IPS-18a (cell line): Measurements from ENCODE around the gene SH3BGRL2.

ENCODE experiments used
- H3K27ac ChIP-seq: one replicate; pipeline ENCODE4 v1.5.1; 2013; ENCODE audit warnings: low read length
- H3K27me3 ChIP-seq: one replicate; pipeline ENCODE4 v1.6.1; 2013; ENCODE audit warnings: mild to moderate bottlenecking, low read length; ENCODE audit not compliant: control insufficient read depth, insufficient read depth
- H3K36me3 ChIP-seq: one replicate; pipeline ENCODE4 v1.6.1; 2013; ENCODE audit warnings: low read depth, low read length; ENCODE audit not compliant: control insufficient read depth
- H3K4me1 ChIP-seq: one replicate; pipeline ENCODE4 v1.6.1; 2013; ENCODE audit warnings: low read depth, low read length; ENCODE audit not compliant: control insufficient read depth
- H3K4me3 ChIP-seq: one replicate; pipeline ENCODE4 v1.5.1; 2013; ENCODE audit warnings: low read length
- H3K9ac ChIP-seq: one replicate; pipeline ENCODE4 v1.6.1; 2013; ENCODE audit warnings: mild to moderate bottlenecking, low read length, moderate library complexity
- H3K9me3 ChIP-seq: one replicate; pipeline ENCODE4 v1.6.1; 2013; ENCODE audit warnings: low read depth, low read length; ENCODE audit not compliant: control insufficient read depth

SH3BGRL2 gene

GRCh38 chr6:79684876-79685275 is 53.7 kb downstream of the SH3BGRL2 start:
- H3K4me1 ChIP-seq: no peaks in the 10 kb centered on the region
- no peaks in the 10 kb centered on the region for H3K27me3 ChIP-seq
- H3K4me3 ChIP-seq: no peak overlapping the region
- H3K27ac ChIP-seq: no peak overlapping the region
- no peaks in the 10 kb centered on the region for H3K9me3 ChIP-seq
- H3K9ac ChIP-seq: no peak overlapping the region
- no peaks in the 10 kb centered on the region for H3K36me3 ChIP-seq

- no peaks in the 10 kb centered on the region for H3K9me3 ChIP-seq
- no peak overlapping the region for H3K9ac ChIP-seq
- H3K27ac ChIP-seq: no peak overlapping the region
- H3K27me3 ChIP-seq: no peaks in the 10 kb centered on the region
- no peaks in the 10 kb centered on the region for H3K4me1 ChIP-seq
- H3K36me3 ChIP-seq: no peaks in the 10 kb centered on the region
- H3K4me3 ChIP-seq: no peak overlapping the region
Measured at GRCh38 chr6:79686707-79687309, 55.7 kb downstream of the SH3BGRL2 start.

- Histone ChIP-seq H3K27ac (no peak overlapping the region), H3K27me3 (no peaks in the 10 kb centered on the region), H3K4me3 (no peak overlapping the region), H3K9me3 (no peaks in the 10 kb centered on the region), H3K9ac (no peak overlapping the region), H3K4me1 (no peaks in the 10 kb centered on the region), H3K36me3 (no peaks in the 10 kb centered on the region)
Measured at GRCh38 chr6:79687759-79688158, 56.6 kb downstream of the SH3BGRL2 start.

GRCh38 chr6:79694156-79694555 is 63.0 kb downstream of the SH3BGRL2 start:
- Histone ChIP-seq H3K9me3 (no peaks in the 10 kb centered on the region), H3K4me1 (peaks cover 8% of the 10 kb centered on the region), H3K9ac (no peak overlapping the region), H3K4me3 (no peak overlapping the region), H3K27me3 (no peaks in the 10 kb centered on the region), H3K27ac (no peak overlapping the region), H3K36me3 (no peaks in the 10 kb centered on the region)

- H3K4me3 ChIP-seq: no peak overlapping the region
- peaks cover 3% of the 10 kb centered on the region for H3K36me3 ChIP-seq
- no peaks in the 10 kb centered on the region for H3K27me3 ChIP-seq
- H3K9me3 ChIP-seq: no peaks in the 10 kb centered on the region
- no peak overlapping the region for H3K9ac ChIP-seq
- peaks cover 8% of the 10 kb centered on the region for H3K4me1 ChIP-seq
- H3K27ac ChIP-seq: no peak overlapping the region
Measured at GRCh38 chr6:79694623-79695343, 63.7 kb downstream of the SH3BGRL2 start.

GRCh38 chr6:79697430-79697829 is 66.3 kb downstream of the SH3BGRL2 start:
- Histone ChIP-seq H3K9ac (no peak overlapping the region), H3K4me3 (no peak overlapping the region), H3K36me3 (peaks cover 4% of the 10 kb centered on the region), H3K27me3 (no peaks in the 10 kb centered on the region), H3K9me3 (no peaks in the 10 kb centered on the region), H3K27ac (no peak overlapping the region), H3K4me1 (peaks cover 8% of the 10 kb centered on the region)

GRCh38 chr6:79699606-79700005 is 68.5 kb downstream of the SH3BGRL2 start:
- H3K36me3 ChIP-seq: peaks cover 4% of the 10 kb centered on the region
- H3K4me3 ChIP-seq: no peak overlapping the region
- no peak overlapping the region for H3K27ac ChIP-seq
- no peaks in the 10 kb centered on the region for H3K9me3 ChIP-seq
- H3K4me1 ChIP-seq: peaks cover 5% of the 10 kb centered on the region
- no peak overlapping the region for H3K9ac ChIP-seq
- no peaks in the 10 kb centered on the region for H3K27me3 ChIP-seq

- H3K4me1 ChIP-seq: peaks cover under 1% of the 10 kb centered on the region
- no peak overlapping the region for H3K9ac ChIP-seq
- no peak overlapping the region for H3K27ac ChIP-seq
- H3K9me3 ChIP-seq: no peaks in the 10 kb centered on the region
- peaks cover 4% of the 10 kb centered on the region for H3K36me3 ChIP-seq
- no peaks in the 10 kb centered on the region for H3K27me3 ChIP-seq
- no peak overlapping the region for H3K4me3 ChIP-seq
Measured at GRCh38 chr6:79702691-79703090, 71.6 kb downstream of the SH3BGRL2 start.

GRCh38 chr6:79704200-79704599 is 73.1 kb downstream of the SH3BGRL2 start:
- Histone ChIP-seq H3K27ac (no peak overlapping the region), H3K9ac (no peak overlapping the region), H3K9me3 (no peaks in the 10 kb centered on the region), H3K36me3 (peaks cover 4% of the 10 kb centered on the region), H3K27me3 (no peaks in the 10 kb centered on the region), H3K4me1 (peaks cover 5% of the 10 kb centered on the region), H3K4me3 (no peak overlapping the region)

GRCh38 chr6:79705456-79705995 is 74.4 kb downstream of the SH3BGRL2 start:
- Histone ChIP-seq H3K4me3 (no peak overlapping the region), H3K4me1 (peaks cover 5% of the 10 kb centered on the region), H3K9me3 (no peaks in the 10 kb centered on the region), H3K27ac (no peak overlapping the region), H3K9ac (no peak overlapping the region), H3K27me3 (no peaks in the 10 kb centered on the region), H3K36me3 (no peaks in the 10 kb centered on the region)

- no peaks in the 10 kb centered on the region for H3K36me3 ChIP-seq
- H3K27ac ChIP-seq: no peak overlapping the region
- H3K9me3 ChIP-seq: no peaks in the 10 kb centered on the region
- H3K4me3 ChIP-seq: no peak overlapping the region
- no peaks in the 10 kb centered on the region for H3K27me3 ChIP-seq
- H3K9ac ChIP-seq: no peak overlapping the region
- peaks cover 5% of the 10 kb centered on the region for H3K4me1 ChIP-seq
Measured at GRCh38 chr6:79706527-79706926, 75.4 kb downstream of the SH3BGRL2 start.

GRCh38 chr6:79707621-79708020 is 76.5 kb downstream of the SH3BGRL2 start:
- no peaks in the 10 kb centered on the region for H3K27me3 ChIP-seq
- H3K4me3 ChIP-seq: no peak overlapping the region

More at GRCh38 chr6:79707621-79708020, 76.5 kb downstream of the SH3BGRL2 start:
- Histone ChIP-seq H3K27ac (no peak overlapping the region), H3K9me3 (no peaks in the 10 kb centered on the region), H3K4me1 (peaks cover 5% of the 10 kb centered on the region), H3K9ac (no peak overlapping the region), H3K36me3 (no peaks in the 10 kb centered on the region)
